ENCODE measurements around the gene CLEC4M.

GRCh38 chr19:7759156-7759555 is 3.9 kb upstream of the CLEC4M start:
- TF ChIP-seq CTCF (IDR thresholded peaks at IDR 0.05; ENCODE audit: low read length) = no peak
- TF ChIP-seq EZH2 (IDR thresholded peaks at IDR 0.05; ENCODE audit: borderline replicate concordance, low read length) = no peak
